Keratinocyte (primary cell): ENCODE measurements around the gene ALOX5. TPM values are rescaled to one million over a fixed set of nuclear protein-coding genes. Genes with fewer than 3 reads are reported as not detected.

Experiments used
- DNase-seq: peaks from one replicate; pipeline ENCODE4 v3.0.0-alpha.2; 2011; ENCODE audit warnings: low read depth, missing footprints, low spot score
- FAIRE-seq: peaks from 2 replicates; lab custom pipeline; 2011; peaks lifted over from hg19 to GRCh38; lab: Jason Lieb, UNC
- H2AFZ ChIP-seq: 2 replicates; pipeline ENCODE4 v1.6.0; 2012; ENCODE audit warnings: low read length, control low read depth, inconsistent platforms; ENCODE audit not compliant: control insufficient read depth
- H3K27ac ChIP-seq: 2 replicates; pipeline ENCODE4 v1.5.1; 2011; ENCODE audit warnings: low read length; ENCODE audit not compliant: control insufficient read depth, insufficient read depth
- H3K27me3 ChIP-seq: 3 replicates; pipeline ENCODE4 v1.6.0; 2011; ENCODE audit warnings: low read length; ENCODE audit not compliant: control insufficient read depth, insufficient read depth; ENCODE audit errors: extremely low read depth
- H3K36me3 ChIP-seq, 2 experiments: 2 replicates in 1 of 2; 3 replicates in 1 of 2; pipeline ENCODE4 v1.5.1; 2011; ENCODE audit warnings: low read length in 2 of 2, mild to moderate bottlenecking in 1 of 2; ENCODE audit not compliant: control insufficient read depth in 2 of 2, insufficient read depth in 2 of 2; ENCODE audit errors: extremely low read depth in 1 of 2
- H3K4me1 ChIP-seq: 3 replicates; pipeline ENCODE4 v1.5.1; 2011; ENCODE audit warnings: low read length; ENCODE audit not compliant: control insufficient read depth, insufficient read depth; ENCODE audit errors: extremely low read depth
- H3K4me2 ChIP-seq: 3 replicates; pipeline ENCODE4 v1.6.0; 2011; ENCODE audit warnings: low read depth, low read length; ENCODE audit not compliant: control insufficient read depth, insufficient read depth; ENCODE audit errors: extremely low read depth
- H3K4me3 ChIP-seq, 3 experiments: fragments of 200-600 bp in 1 of 3; sonication (generic) in 1 of 3; 2 replicates in 2 of 3; 3 replicates in 1 of 3; pipeline ENCODE4 v1.5.1; 2011 to 2016; ENCODE audit warnings: low read length in 3 of 3, mild to moderate bottlenecking in 3 of 3, control low read depth in 2 of 3, inconsistent platforms in 1 of 3, low read depth in 1 of 3, mixed read lengths in 1 of 3, mixed run types in 1 of 3, moderate library complexity in 1 of 3; ENCODE audit not compliant: control insufficient read depth in 2 of 3, insufficient read depth in 2 of 3; ENCODE audit errors: extremely low read depth in 1 of 3
- H3K79me2 ChIP-seq: 2 replicates; pipeline ENCODE4 v1.6.0; 2012; ENCODE audit warnings: low read length; ENCODE audit not compliant: control insufficient read depth, insufficient read depth
- H3K9ac ChIP-seq: 3 replicates; pipeline ENCODE4 v1.6.0; 2011; ENCODE audit warnings: low read length; ENCODE audit not compliant: control insufficient read depth, insufficient read depth; ENCODE audit errors: extremely low read depth
- H3K9me1 ChIP-seq: 3 replicates; pipeline ENCODE4 v1.6.0; 2011; ENCODE audit warnings: low read length; ENCODE audit not compliant: control insufficient read depth, insufficient read depth; ENCODE audit errors: extremely low read depth
- H3K9me3 ChIP-seq: 2 replicates; pipeline ENCODE4 v1.5.1; 2012; ENCODE audit warnings: low read depth, low read length; ENCODE audit not compliant: control insufficient read depth
- H4K20me1 ChIP-seq: 3 replicates; pipeline ENCODE4 v1.6.0; 2011; ENCODE audit warnings: low read length; ENCODE audit not compliant: control insufficient read depth, insufficient read depth; ENCODE audit errors: extremely low read depth
- EZH2 ChIP-seq: IDR thresholded peaks from one replicate; pipeline ENCODE4 v1.6.1; 2012; ENCODE audit warnings: inconsistent platforms, mild to moderate bottlenecking, low read length, moderate library complexity
- dilution Hi-C: fragments of 300-500 bp; cut with MboI; formaldehyde crosslinking; loops from one replicate; pipeline ENCODE4 v1.7.0; 2020; ENCODE audit warnings: low sequenced_read_pairs; ENCODE audit not compliant: extremely low pct_ligation_motif_present
- polyA plus RNA-seq, 5 experiments: library from polyadenylated mRNA; depleted of rRNA in 3 of 5; stranded (reverse) in 3 of 5; stranded (forward) in 1 of 5; unstranded in 1 of 5; fragments of >200 nt; gene quantifications; 1 replicate in 1 of 5; 2 replicates in 3 of 5; 3 replicates in 1 of 5; pipeline versions ENCODE4 v1.2.1 to v1.2.3, GENCODE V29; 2011 to 2012; ENCODE audit warnings: missing spikeins in 2 of 5, low read depth in 1 of 5, low replicate concordance in 1 of 5
- TF ChIP-seq, protein P1 (sequence below), 3 experiments: IDR thresholded peaks in 1 of 3; conservative IDR thresholded peaks in 1 of 3; optimal IDR thresholded peaks in 1 of 3; 2 replicates in 2 of 3; 3 replicates in 1 of 3; pipeline versions ENCODE3 to v1.5.1; 2011; ENCODE audit warnings: low read length in 3 of 3, mild to moderate bottlenecking in 3 of 3, moderate library complexity in 2 of 3, control low read depth in 1 of 3, inconsistent platforms in 1 of 3; ENCODE audit not compliant: insufficient read depth in 2 of 3; ENCODE audit errors: extremely low read depth in 1 of 3

Gene ALOX5
- polyA plus RNA-seq, 1 donor (not counting 4 experiments of a cell fraction or from before 2014, with no cell fraction given): not detected

DNA sequence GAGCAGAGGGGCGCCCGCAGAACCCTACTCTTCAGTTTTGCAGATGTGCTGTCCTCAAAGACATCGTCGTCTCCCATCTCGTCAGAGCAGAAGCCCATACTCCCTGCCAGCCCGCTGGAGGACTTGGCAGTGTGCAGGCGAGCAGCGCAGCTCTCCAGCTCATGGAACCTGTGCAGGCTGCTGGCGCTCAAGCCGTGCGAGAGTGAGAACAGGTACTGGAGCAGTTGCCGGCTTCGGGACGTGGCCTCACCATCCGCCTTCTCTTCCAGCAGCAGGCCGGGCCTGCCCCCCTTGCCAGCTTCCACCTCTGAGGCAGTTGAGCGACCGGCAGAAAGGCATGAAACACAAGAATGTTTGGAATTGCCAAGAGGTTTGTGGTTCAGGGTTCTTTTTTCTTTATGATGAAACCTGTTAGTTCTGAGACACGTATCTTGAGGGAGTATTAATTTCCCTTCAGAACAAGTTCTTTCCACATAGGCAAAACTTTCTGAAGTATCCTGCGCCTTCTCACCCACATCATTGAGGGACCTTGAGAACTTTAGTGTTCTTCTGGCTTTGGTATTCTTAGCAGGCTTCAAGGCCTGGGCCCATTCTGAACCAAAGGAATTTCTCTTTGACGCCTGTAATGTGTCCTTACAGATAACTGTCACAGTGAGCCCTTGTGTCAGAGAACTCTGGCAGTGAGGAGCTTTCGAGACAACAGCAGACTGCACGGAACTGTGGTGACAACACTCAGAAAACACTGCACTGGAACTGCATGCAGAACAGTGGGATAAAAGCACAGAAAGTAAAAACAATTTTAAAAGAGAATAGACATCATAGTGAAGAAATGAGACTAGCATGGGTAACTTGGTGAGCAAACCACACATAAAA is 89.5 kb downstream of the ALOX5 start:
- no peak overlapping the region for H3K4me2 ChIP-seq
- H3K79me2 ChIP-seq: no peaks in the 10 kb centered on the region
- FAIRE-seq (no peak), DNase-seq (no peak)
- no peaks in the 10 kb centered on the region for H4K20me1 ChIP-seq
- H3K27me3 ChIP-seq: no peaks in the 10 kb centered on the region
- peaks cover 2% of the 10 kb centered on the region for H3K9me1 ChIP-seq
- no peak overlapping the region for H2AFZ ChIP-seq
- H3K4me1 ChIP-seq: no peaks in the 10 kb centered on the region
- H3K27ac ChIP-seq: no peak overlapping the region
- dilution Hi-C loops: no loop called here
- H3K9ac ChIP-seq: no peak overlapping the region
- no peak overlapping the region for H3K4me3 ChIP-seq
- H3K9me3 ChIP-seq: no peaks in the 10 kb centered on the region
- peaks cover 0 to 2% of the 10 kb centered on the region in 2 experiments for H3K36me3 ChIP-seq
- TF ChIP-seq EZH2: no peak
- TF ChIP-seq, protein P1, sequence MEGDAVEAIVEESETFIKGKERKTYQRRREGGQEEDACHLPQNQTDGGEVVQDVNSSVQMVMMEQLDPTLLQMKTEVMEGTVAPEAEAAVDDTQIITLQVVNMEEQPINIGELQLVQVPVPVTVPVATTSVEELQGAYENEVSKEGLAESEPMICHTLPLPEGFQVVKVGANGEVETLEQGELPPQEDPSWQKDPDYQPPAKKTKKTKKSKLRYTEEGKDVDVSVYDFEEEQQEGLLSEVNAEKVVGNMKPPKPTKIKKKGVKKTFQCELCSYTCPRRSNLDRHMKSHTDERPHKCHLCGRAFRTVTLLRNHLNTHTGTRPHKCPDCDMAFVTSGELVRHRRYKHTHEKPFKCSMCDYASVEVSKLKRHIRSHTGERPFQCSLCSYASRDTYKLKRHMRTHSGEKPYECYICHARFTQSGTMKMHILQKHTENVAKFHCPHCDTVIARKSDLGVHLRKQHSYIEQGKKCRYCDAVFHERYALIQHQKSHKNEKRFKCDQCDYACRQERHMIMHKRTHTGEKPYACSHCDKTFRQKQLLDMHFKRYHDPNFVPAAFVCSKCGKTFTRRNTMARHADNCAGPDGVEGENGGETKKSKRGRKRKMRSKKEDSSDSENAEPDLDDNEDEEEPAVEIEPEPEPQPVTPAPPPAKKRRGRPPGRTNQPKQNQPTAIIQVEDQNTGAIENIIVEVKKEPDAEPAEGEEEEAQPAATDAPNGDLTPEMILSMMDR (optimal IDR thresholded peaks at IDR 0.05 in 1 of 3, IDR thresholded peaks at IDR 0.05 in 1 of 3, conservative IDR thresholded peaks at IDR 0.05 in 1 of 3; ENCODE audit: extremely low read depth in 1 of 3, insufficient read depth in 2 of 3, low read length in 3 of 3): no peak

- peak; percentile 69 for FAIRE-seq
Observed at GRCh38 chr10:45464958-45465567, 91.0 kb downstream of the ALOX5 start.

More at GRCh38 chr10:45464958-45465567, 91.0 kb downstream of the ALOX5 start:
- no peak overlapping the region for H3K4me2 ChIP-seq
- peak; percentile 9 for DNase-seq
- no peaks in the 10 kb centered on the region for H3K36me3 ChIP-seq
- no peak overlapping the region for H3K9ac ChIP-seq
- no peaks in the 10 kb centered on the region for H3K4me1 ChIP-seq
- H2AFZ ChIP-seq: no peak overlapping the region
- H3K4me3 ChIP-seq: no peak overlapping the region
- H3K79me2 ChIP-seq: no peaks in the 10 kb centered on the region
- no peaks in the 10 kb centered on the region for H3K27me3 ChIP-seq
- H3K9me3 ChIP-seq: no peaks in the 10 kb centered on the region
- dilution Hi-C loops: no loop called here
- TF ChIP-seq, protein P1 (optimal IDR thresholded peaks at IDR 0.05 in 1 of 3, IDR thresholded peaks at IDR 0.05 in 1 of 3, conservative IDR thresholded peaks at IDR 0.05 in 1 of 3; ENCODE audit: extremely low read depth in 1 of 3, insufficient read depth in 2 of 3, low read length in 3 of 3): peak; percentile 97 to 99 (median 99)
- TF ChIP-seq EZH2: no peak
- H3K27ac ChIP-seq: no peak overlapping the region
- no peaks in the 10 kb centered on the region for H4K20me1 ChIP-seq
- H3K9me1 ChIP-seq: no peaks in the 10 kb centered on the region
